ENCODE measurements around the gene CUEDC1.

CUEDC1 gene

GRCh38 chr17:57838453-57838852 is 116.8 kb downstream of the CUEDC1 start:
- DNase-seq (ENCODE audit: low spot score): no peak

- DNase-seq (ENCODE audit: low spot score): no peak
These were observed 119.8 kb downstream of the CUEDC1 start for GRCh38 chr17:57835333-57835900.

- DNase-seq (ENCODE audit: low spot score): peak; percentile 20
These were observed 121.0 kb downstream of the CUEDC1 start for GRCh38 chr17:57834146-57834741.

- DNase-seq (ENCODE audit: low spot score): peak; percentile 82
These were observed 121.9 kb downstream of the CUEDC1 start for GRCh38 chr17:57833179-57833939.

GRCh38 chr17:57832314-57833178 is 122.7 kb downstream of the CUEDC1 start:
- peak; percentile 54 for DNase-seq (ENCODE audit: low spot score)

- no peak for DNase-seq (ENCODE audit: low spot score)
These were observed 124.3 kb downstream of the CUEDC1 start for GRCh38 chr17:57830880-57831279.

GRCh38 chr17:57823469-57824401 is 131.5 kb downstream of the CUEDC1 start:
- DNase-seq (ENCODE audit: low spot score): no peak

GRCh38 chr17:57819867-57820266 is 135.3 kb downstream of the CUEDC1 start:
- DNase-seq (ENCODE audit: low spot score): no peak

GRCh38 chr17:57819285-57819684 is 135.9 kb downstream of the CUEDC1 start:
- no peak for DNase-seq (ENCODE audit: low spot score)

- no peak for DNase-seq (ENCODE audit: low spot score)
These were observed 137.1 kb downstream of the CUEDC1 start for GRCh38 chr17:57818066-57818465.

- DNase-seq (ENCODE audit: low spot score): no peak
These were observed 137.9 kb downstream of the CUEDC1 start for GRCh38 chr17:57817299-57817698.

GRCh38 chr17:57814421-57814820 is 140.8 kb downstream of the CUEDC1 start:
- DNase-seq (ENCODE audit: low spot score): no peak

GRCh38 chr17:57811638-57812280 is 143.5 kb downstream of the CUEDC1 start:
- no peak for DNase-seq (ENCODE audit: low spot score)
